ENCODE results near the gene AP1S3.

- TF ChIP-seq CTCF (IDR thresholded peaks at IDR 0.05) (no peak), POLR2AphosphoS5 (IDR thresholded peaks at IDR 0.05) (no peak), POLR2A (IDR thresholded peaks at IDR 0.05) (no peak), EP300 (IDR thresholded peaks at IDR 0.05) (no peak)
Observed at GRCh38 chr2:223873672-223874071, 36.3 kb upstream of the AP1S3 start.
